ENCODE measurements around the gene SFXN5.

DNA sequence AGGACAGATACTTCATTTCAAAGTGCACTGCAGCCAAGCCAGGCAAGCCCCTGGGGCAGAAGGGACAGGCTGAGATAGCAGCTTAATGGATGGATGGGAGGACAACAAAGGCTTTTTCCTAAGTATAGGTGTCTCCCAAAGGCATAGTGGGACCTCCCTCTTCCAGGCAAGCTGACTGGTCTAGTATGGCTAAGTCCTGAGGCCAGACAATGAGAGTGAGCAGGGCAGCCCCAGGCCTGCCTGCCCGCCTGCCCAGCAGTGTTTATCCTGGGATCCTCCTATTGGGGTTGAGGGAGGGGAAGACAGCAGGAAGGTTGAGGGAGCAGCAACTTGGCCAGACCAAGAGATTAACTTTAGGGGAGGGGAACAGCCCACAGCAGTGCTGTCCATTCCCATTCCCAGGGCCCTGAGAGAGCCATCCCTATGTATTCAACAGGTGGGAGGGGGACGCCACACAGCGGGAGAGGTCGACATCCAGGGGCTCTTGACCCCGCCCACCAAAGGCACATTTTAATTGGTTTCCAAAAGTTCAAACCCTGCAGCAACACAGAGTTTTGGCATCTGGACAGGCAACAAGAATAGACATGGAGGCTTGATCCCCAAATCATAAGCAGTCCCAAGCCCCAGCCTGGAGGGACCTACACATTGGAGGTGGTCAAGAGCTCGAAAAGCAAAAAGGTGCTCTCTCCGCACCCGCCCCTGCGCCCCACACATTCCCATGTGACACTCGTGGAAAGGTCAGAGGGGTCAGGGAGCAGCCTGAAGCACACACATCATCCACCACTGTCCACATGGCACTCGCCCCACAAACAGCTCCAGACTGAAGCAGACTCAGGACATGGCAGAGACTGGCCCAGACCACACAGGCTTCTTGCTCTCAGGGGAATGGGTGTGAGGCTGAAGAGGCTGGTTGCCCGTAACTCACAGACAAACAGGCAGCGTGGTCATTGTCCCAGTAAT lies 2.9 kb upstream of the SFXN5 start:
- TF ChIP-seq, protein P1, sequence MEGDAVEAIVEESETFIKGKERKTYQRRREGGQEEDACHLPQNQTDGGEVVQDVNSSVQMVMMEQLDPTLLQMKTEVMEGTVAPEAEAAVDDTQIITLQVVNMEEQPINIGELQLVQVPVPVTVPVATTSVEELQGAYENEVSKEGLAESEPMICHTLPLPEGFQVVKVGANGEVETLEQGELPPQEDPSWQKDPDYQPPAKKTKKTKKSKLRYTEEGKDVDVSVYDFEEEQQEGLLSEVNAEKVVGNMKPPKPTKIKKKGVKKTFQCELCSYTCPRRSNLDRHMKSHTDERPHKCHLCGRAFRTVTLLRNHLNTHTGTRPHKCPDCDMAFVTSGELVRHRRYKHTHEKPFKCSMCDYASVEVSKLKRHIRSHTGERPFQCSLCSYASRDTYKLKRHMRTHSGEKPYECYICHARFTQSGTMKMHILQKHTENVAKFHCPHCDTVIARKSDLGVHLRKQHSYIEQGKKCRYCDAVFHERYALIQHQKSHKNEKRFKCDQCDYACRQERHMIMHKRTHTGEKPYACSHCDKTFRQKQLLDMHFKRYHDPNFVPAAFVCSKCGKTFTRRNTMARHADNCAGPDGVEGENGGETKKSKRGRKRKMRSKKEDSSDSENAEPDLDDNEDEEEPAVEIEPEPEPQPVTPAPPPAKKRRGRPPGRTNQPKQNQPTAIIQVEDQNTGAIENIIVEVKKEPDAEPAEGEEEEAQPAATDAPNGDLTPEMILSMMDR (conservative IDR thresholded peaks at IDR 0.05; ENCODE audit: low read depth, low read length) = no peak
- no peak for TF ChIP-seq EZH2phosphoT487 (IDR thresholded peaks at IDR 0.05; ENCODE audit: borderline replicate concordance, low read length)
